ENCODE measurements around the gene DUSP3.
"Not testable (repeated sequence)": the region's sequence is repeated elsewhere in the genome, so short reads cannot be mapped to it uniquely, and the experiment has no call there.

Gene DUSP3

GRCh38 chr17:43800736-43801135, 22.0 kb upstream of the DUSP3 start:
- no peak for DNase-seq (ENCODE audit: low read depth)

GRCh38 chr17:43799047-43799446, 20.3 kb upstream of the DUSP3 start:
- DNase-seq (ENCODE audit: low read depth) = no peak

GRCh38 chr17:43798024-43798423, 19.2 kb upstream of the DUSP3 start:
- not testable (repeated sequence) for DNase-seq (ENCODE audit: low read depth)

- DNase-seq (ENCODE audit: low read depth) = not testable (repeated sequence)
Measured at GRCh38 chr17:43792668-43793067, 13.9 kb upstream of the DUSP3 start.

- peak; percentile 32 for DNase-seq (ENCODE audit: low read depth)
Measured at GRCh38 chr17:43791589-43791988, 12.8 kb upstream of the DUSP3 start.

GRCh38 chr17:43790311-43790940, 11.6 kb upstream of the DUSP3 start:
- DNase-seq (ENCODE audit: low read depth) = no peak

GRCh38 chr17:43789482-43789881, 10.7 kb upstream of the DUSP3 start:
- no peak for DNase-seq (ENCODE audit: low read depth)

GRCh38 chr17:43788540-43788939, 9.8 kb upstream of the DUSP3 start:
- no peak for DNase-seq (ENCODE audit: low read depth)

- no peak for DNase-seq (ENCODE audit: low read depth)
Measured at GRCh38 chr17:43787728-43788127, 9.0 kb upstream of the DUSP3 start.

- DNase-seq (ENCODE audit: low read depth) = no peak
Measured at GRCh38 chr17:43784628-43785101, 5.9 kb upstream of the DUSP3 start.

- no peak for DNase-seq (ENCODE audit: low read depth)
Measured at GRCh38 chr17:43784068-43784467, 5.3 kb upstream of the DUSP3 start.

- no peak for DNase-seq (ENCODE audit: low read depth)
Measured at GRCh38 chr17:43782913-43783680, 4.3 kb upstream of the DUSP3 start.

GRCh38 chr17:43780135-43780534, 1.4 kb upstream of the DUSP3 start, which contains the start of gene CFAP97D1:
Gene CFAP97D1 (plus strand): TSS chr17:43780435. CDS start chr17:43780463, 28 bp downstream.
- DNase-seq (ENCODE audit: low read depth) = no peak

- DNase-seq (ENCODE audit: low read depth) = no peak
Measured at GRCh38 chr17:43779145-43780125, 658 bp upstream of the DUSP3 start.

GRCh38 chr17:43774304-43775250, 4.2 kb downstream of the DUSP3 start:
- no peak for DNase-seq (ENCODE audit: low read depth)

GRCh38 chr17:43772877-43773648, 5.7 kb downstream of the DUSP3 start:
- no peak for DNase-seq (ENCODE audit: low read depth)

- no peak for DNase-seq (ENCODE audit: low read depth)
Measured at GRCh38 chr17:43771463-43771862, 7.3 kb downstream of the DUSP3 start.

- no peak for DNase-seq (ENCODE audit: low read depth)
Measured at GRCh38 chr17:43770957-43771356, 7.8 kb downstream of the DUSP3 start.

- no peak for DNase-seq (ENCODE audit: low read depth)
Measured at GRCh38 chr17:43769859-43770258, 8.9 kb downstream of the DUSP3 start.

- no peak for DNase-seq (ENCODE audit: low read depth)
Measured at GRCh38 chr17:43769426-43769825, 9.4 kb downstream of the DUSP3 start.
